Lung (tissue), 12 donors: ENCODE results near the gene LRRC61. TPM values are rescaled to one million over a fixed set of nuclear protein-coding genes. Genes with fewer than 3 reads are reported as not detected.

Source experiments
- ATAC-seq: fragments of 200-7000 bp; cut with Tn5 transposase; one replicate; pipeline ENCODE4 v1.9.1; 2020; ENCODE audit warnings: moderate number of reproducible peaks; ENCODE audit not compliant: insufficient read depth, low FRiP score
- DNase-seq, 3 donors: peaks; one replicate each; pipeline ENCODE4 v3.0.0-alpha.2; 2013 to 2017
- H3K27ac ChIP-seq, 2 donors: one replicate each; pipeline ENCODE4 v1.5.1; 2013; ENCODE audit warnings: mild to moderate bottlenecking in 2 of 2, moderate library complexity in 2 of 2, control low read depth in 1 of 2, inconsistent platforms in 1 of 2, low read depth in 1 of 2, low read length in 1 of 2
- H3K27me3 ChIP-seq, 3 donors: one replicate each; pipeline ENCODE4 v1.5.1; 2013; ENCODE audit warnings: low read length in 2 of 3; ENCODE audit not compliant: control insufficient read depth in 3 of 3, insufficient read depth in 3 of 3
- H3K36me3 ChIP-seq, 4 donors: one replicate each; pipeline ENCODE4 v1.5.1; 2013; ENCODE audit warnings: low read length in 4 of 4, mild to moderate bottlenecking in 1 of 4, moderate library complexity in 1 of 4; ENCODE audit not compliant: control insufficient read depth in 4 of 4, insufficient read depth in 4 of 4
- H3K4me1 ChIP-seq, 5 donors: one replicate each; pipeline ENCODE4 v1.5.1; 2013; ENCODE audit warnings: low read length in 5 of 5, mild to moderate bottlenecking in 2 of 5, moderate library complexity in 1 of 5; ENCODE audit not compliant: control insufficient read depth in 5 of 5, insufficient read depth in 5 of 5
- H3K4me3 ChIP-seq: one replicate; pipeline ENCODE4 v1.5.1; 2013; ENCODE audit warnings: mild to moderate bottlenecking, control low read depth, moderate library complexity
- H3K9ac ChIP-seq, 2 donors: one replicate each; pipeline ENCODE4 v1.5.1; 2013; ENCODE audit warnings: low read length in 2 of 2, control low read depth in 1 of 2; ENCODE audit not compliant: insufficient read depth in 1 of 2
- H3K9me3 ChIP-seq, 4 donors: one replicate each; pipeline ENCODE4 v1.5.1; 2013; ENCODE audit warnings: low read length in 3 of 4, mild to moderate bottlenecking in 1 of 4, moderate library complexity in 1 of 4; ENCODE audit not compliant: control insufficient read depth in 4 of 4, insufficient read depth in 3 of 4
- WGBS, 2 donors: extraction: QIAGEN DNeasy Blood & Tissue Kit; methylation state at CpG; one replicate each; pipeline ENCODE4 v1.1.7; 2013; 5-methylcytosine and 5-hydroxymethylcytosine counted together
- polyA plus RNA-seq, 2 donors: library from polyadenylated mRNA; stranded (reverse); fragments of 200-250 nt; gene quantifications; one replicate each; pipeline ENCODE4 v1.2.1, GENCODE V29; 2013
- total RNA-seq, 2 donors: library from RNA; depleted of rRNA in 1 of 2; stranded (reverse); fragments of >200 nt in 1 of 2; gene quantifications; one replicate each; pipeline ENCODE4 v1.2.1, GENCODE V29; 2014 to 2021
- TF ChIP-seq, protein P1 (sequence below): IDR thresholded peaks from 2 replicates; pipeline ENCODE4 v1.5.1; 2012; ENCODE audit warnings: mild to moderate bottlenecking; ENCODE audit errors: control extremely low read depth, extremely low read depth
- donor health status: control.
- donor health status: control.
- donor health status: Bipolar disorder and iron deficiency.
- donor health status: healthy.
- donor health status: DM: yes; HTN: yes; CAD: no.

The LRRC61 gene
- total and polyA plus RNA-seq, 4 donors: 7.1 to 18.8 (median 13.0) TPM

DNA sequence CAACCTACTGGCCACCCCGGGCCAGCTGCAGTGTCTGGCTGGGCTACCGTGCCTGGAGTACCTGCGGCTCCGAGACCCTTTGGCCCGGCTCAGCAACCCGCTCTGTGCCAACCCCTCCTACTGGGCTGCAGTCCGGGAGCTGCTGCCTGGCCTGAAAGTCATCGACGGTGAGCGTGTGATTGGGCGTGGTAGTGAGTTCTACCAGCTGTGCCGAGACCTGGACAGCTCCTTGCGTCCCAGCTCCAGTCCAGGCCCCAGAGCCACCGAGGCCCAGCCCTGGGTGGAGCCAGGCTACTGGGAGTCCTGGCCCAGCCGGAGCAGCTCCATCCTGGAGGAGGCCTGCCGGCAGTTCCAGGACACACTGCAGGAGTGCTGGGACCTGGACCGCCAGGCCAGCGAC lies 14.0 kb downstream of the LRRC61 start:
- Histone ChIP-seq H3K4me1 (peaks cover 0 to 64% (median 29%) of the 10 kb centered on the region in 5 donors), H3K36me3 (peaks cover 0 to 32% (median 16%) of the 10 kb centered on the region in 4 donors), H3K9me3 (no peaks in the 10 kb centered on the region), H3K4me3 (no peak overlapping the region), H3K27me3 (no peaks in the 10 kb centered on the region), H3K9ac (no peak overlapping the region), H3K27ac (peak overlapping the region in 1 of 2 donors; percentile 31)
- TF ChIP-seq, protein P1, sequence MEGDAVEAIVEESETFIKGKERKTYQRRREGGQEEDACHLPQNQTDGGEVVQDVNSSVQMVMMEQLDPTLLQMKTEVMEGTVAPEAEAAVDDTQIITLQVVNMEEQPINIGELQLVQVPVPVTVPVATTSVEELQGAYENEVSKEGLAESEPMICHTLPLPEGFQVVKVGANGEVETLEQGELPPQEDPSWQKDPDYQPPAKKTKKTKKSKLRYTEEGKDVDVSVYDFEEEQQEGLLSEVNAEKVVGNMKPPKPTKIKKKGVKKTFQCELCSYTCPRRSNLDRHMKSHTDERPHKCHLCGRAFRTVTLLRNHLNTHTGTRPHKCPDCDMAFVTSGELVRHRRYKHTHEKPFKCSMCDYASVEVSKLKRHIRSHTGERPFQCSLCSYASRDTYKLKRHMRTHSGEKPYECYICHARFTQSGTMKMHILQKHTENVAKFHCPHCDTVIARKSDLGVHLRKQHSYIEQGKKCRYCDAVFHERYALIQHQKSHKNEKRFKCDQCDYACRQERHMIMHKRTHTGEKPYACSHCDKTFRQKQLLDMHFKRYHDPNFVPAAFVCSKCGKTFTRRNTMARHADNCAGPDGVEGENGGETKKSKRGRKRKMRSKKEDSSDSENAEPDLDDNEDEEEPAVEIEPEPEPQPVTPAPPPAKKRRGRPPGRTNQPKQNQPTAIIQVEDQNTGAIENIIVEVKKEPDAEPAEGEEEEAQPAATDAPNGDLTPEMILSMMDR: no peak
- WGBS, 2 donors: 89 to 94% methylated on average over 17 to 18 of the region's 18 CpGs
- DNase-seq: no peak
- ATAC-seq: no peak

DNA sequence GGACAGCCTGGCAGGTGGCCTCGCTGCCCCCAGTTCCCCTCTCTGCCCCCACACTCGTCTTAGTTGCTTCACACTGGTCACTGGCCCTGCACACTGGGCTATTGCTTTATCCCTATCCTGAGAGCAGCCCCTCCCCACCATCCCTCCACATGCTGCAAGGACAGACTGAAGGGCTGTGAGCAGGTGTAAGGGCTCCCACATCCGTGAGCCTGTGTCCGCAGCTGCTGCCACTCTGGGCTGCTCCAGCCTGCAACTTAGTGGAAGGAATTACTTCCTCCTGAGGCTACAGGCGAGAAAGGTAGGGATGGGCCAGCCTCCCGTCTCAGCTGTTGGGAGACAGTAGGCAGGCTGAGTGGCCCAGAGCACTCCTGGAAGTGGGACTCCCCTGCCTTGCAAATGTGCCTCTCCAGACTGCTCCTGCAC lies 14.5 kb downstream of the LRRC61 start:
- H3K4me1 ChIP-seq: peaks cover 0 to 65% (median 30%) of the 10 kb centered on the region in 5 donors
- TF ChIP-seq, protein P1: no peak
- H3K9ac ChIP-seq: no peak overlapping the region
- WGBS, 2 donors: 79 to 80% methylated on average over 6 of the region's 6 CpGs
- H3K9me3 ChIP-seq: no peaks in the 10 kb centered on the region
- H3K27ac ChIP-seq: no peak overlapping the region
- ATAC-seq (no peak), DNase-seq (no peak)
- H3K4me3 ChIP-seq: no peak overlapping the region
- H3K36me3 ChIP-seq: peaks cover 0 to 32% (median 16%) of the 10 kb centered on the region in 4 donors
- no peaks in the 10 kb centered on the region for H3K27me3 ChIP-seq

DNA sequence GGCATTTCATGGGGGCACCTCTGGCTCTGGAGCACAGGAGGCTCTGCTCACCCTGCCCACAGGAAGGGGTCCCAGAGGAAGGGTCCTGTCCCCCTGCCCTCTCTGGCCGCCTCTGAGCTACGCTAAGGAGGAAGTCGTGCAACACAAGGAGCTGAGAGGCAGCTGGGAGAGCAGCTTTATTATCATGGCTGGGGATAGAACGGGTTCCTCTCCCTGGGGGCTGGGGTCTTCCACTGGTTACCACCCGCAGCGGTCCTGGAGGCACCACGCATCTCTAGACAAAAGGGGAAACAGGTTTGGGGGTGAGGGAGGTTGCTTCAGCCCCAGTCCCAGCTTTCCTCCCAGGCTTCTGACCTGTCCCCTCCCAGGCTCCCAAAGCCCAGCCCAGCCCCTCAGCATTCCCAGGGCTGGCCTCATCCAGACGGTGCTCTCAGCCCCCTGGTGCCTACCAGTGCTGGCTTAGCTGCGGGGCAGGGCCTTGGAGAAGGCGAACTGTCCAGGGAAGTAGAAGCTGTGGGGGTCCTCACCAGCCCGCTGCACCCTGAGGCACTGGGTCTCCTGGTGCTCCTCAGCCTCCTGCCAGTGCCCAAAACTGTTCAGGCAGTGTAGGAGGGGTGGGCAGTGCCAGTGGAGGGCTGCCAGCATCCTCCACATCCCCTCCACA lies 15.1 kb downstream of the LRRC61 start:
- DNase-seq: no peak
- no peak overlapping the region for H3K9ac ChIP-seq
- TF ChIP-seq, protein P1: no peak
- H3K36me3 ChIP-seq: peaks cover 0 to 32% (median 13%) of the 10 kb centered on the region in 4 donors
- 79 to 82% methylated on average over 10 to 11 of the region's 11 CpGs for WGBS, 2 donors
- no peak overlapping the region for H3K4me3 ChIP-seq
- H3K27ac ChIP-seq: no peak overlapping the region
- ATAC-seq: no peak
- H3K4me1 ChIP-seq: peaks cover 0 to 65% (median 30%) of the 10 kb centered on the region in 5 donors
- no peaks in the 10 kb centered on the region for H3K9me3 ChIP-seq
- H3K27me3 ChIP-seq: no peaks in the 10 kb centered on the region
